RPMI7951 (cell line): ENCODE results near the gene CD79B. TPM values are rescaled to one million over a fixed set of nuclear protein-coding genes. Genes with fewer than 3 reads are reported as not detected.

Experiments
- total RNA-seq: library from RNA; depleted of rRNA; stranded (reverse); fragments of >200 nt; shearing (Covaris generic); gene quantifications from 2 replicates; pipeline ENCODE4 v1.2.3, GENCODE V29; 2014; rRNA removed

The CD79B gene
- total RNA-seq, 1 experiment from 2014 or later = not detected

Other genes starting within 250 kb of the CD79B start
- 4.9 and 10.2 TPM in 2 replicates for gene LIMD2, start 232.2 kb downstream of the CD79B start, total RNA-seq
- 10.1 and 13.7 TPM in 2 replicates for gene STRADA, start 190.5 kb downstream of the CD79B start, total RNA-seq
- gene CCDC47, start 158.7 kb downstream of the CD79B start, total RNA-seq = 39.9 and 49.3 TPM in 2 replicates
- 18.0 and 19.8 TPM in 2 replicates for gene DDX42, start 158.2 kb downstream of the CD79B start, total RNA-seq
- gene PSMC5, start 104.9 kb downstream of the CD79B start, total RNA-seq = 44.7 and 54.2 TPM in 2 replicates
- gene FTSJ3, start 104.7 kb downstream of the CD79B start, total RNA-seq = 49.5 and 62.1 TPM in 2 replicates
- gene SMARCD2, start 89.6 kb downstream of the CD79B start, total RNA-seq = 64.9 and 69.0 TPM in 2 replicates
- gene CSH2, start 58.7 kb downstream of the CD79B start, total RNA-seq = not detected in 2 replicates
- gene GH2, start 50.4 kb downstream of the CD79B start, total RNA-seq = not detected in 2 replicates
- gene CSH1, start 35.8 kb downstream of the CD79B start, total RNA-seq = not detected in 2 replicates
- gene CSHL1, start 21.1 kb downstream of the CD79B start, total RNA-seq = not detected in 2 replicates
- gene GH1, start 13.5 kb downstream of the CD79B start, total RNA-seq = not detected in 2 replicates
- gene SCN4A, start 40.6 kb upstream of the CD79B start, total RNA-seq = not detected in 2 replicates
- not detected in 2 replicates for gene PRR29, start 66.0 kb upstream of the CD79B start, total RNA-seq
- not detected in 2 replicates for gene ICAM2, start 88.3 kb upstream of the CD79B start, total RNA-seq
- gene ERN1, start 197.8 kb upstream of the CD79B start, total RNA-seq = 3.4 and 6.0 TPM in 2 replicates